Measurements from ENCODE around the gene KHDC1. TPM values are rescaled to one million over a fixed set of nuclear protein-coding genes. Genes with fewer than 3 reads are reported as not detected.
"Not testable (repeated sequence)": the region's sequence is repeated elsewhere in the genome, so short reads cannot be mapped to it uniquely, and the experiment has no call there.

Gene KHDC1
- total RNA-seq, 3 donors from 2014 or later = 0.32 to 1.0 (median 0.66) TPM

- no peaks in the 10 kb centered on the region for H3K36me3 ChIP-seq
- H3K4me1 ChIP-seq = no peaks in the 10 kb centered on the region
- TF ChIP-seq POLR2AphosphoS5 (IDR thresholded peaks at IDR 0.05) = no peak
- no peak for TF ChIP-seq POLR2A (IDR thresholded peaks at IDR 0.05)
- TF ChIP-seq CTCF (IDR thresholded peaks at IDR 0.05) = no peak
- no peak overlapping the region for H3K27ac ChIP-seq
- no peaks in the 10 kb centered on the region for H3K9me3 ChIP-seq
- H3K27me3 ChIP-seq = no peaks in the 10 kb centered on the region
- intact Hi-C loops (cut with DNase I; ENCODE audit: low total_unique reads) = no loop called here
- no peak overlapping the region for H3K4me3 ChIP-seq
- DNase-seq (ENCODE audit: low spot score in 2 of 2) = no peak
Measured at GRCh38 chr6:73242001-73242400, 21.0 kb downstream of the KHDC1 start.

GRCh38 chr6:73240730-73241129 is 22.3 kb downstream of the KHDC1 start:
- intact Hi-C loops (cut with DNase I; ENCODE audit: low total_unique reads) = no loop called here
- TF ChIP-seq POLR2A (IDR thresholded peaks at IDR 0.05) = no peak
- TF ChIP-seq CTCF (IDR thresholded peaks at IDR 0.05) = no peak
- TF ChIP-seq POLR2AphosphoS5 (IDR thresholded peaks at IDR 0.05) = no peak
- H3K4me3 ChIP-seq = no peak overlapping the region
- H3K27ac ChIP-seq = no peak overlapping the region
- H3K36me3 ChIP-seq = no peaks in the 10 kb centered on the region
- no peaks in the 10 kb centered on the region for H3K27me3 ChIP-seq
- no peaks in the 10 kb centered on the region for H3K4me1 ChIP-seq
- no peak for DNase-seq (ENCODE audit: low spot score in 2 of 2)
- no peaks in the 10 kb centered on the region for H3K9me3 ChIP-seq

GRCh38 chr6:73236144-73236750 is 26.7 kb downstream of the KHDC1 start:
- Histone ChIP-seq H3K4me1 (no peaks in the 10 kb centered on the region), H3K4me3 (no peak overlapping the region), H3K36me3 (no peaks in the 10 kb centered on the region), H3K9me3 (no peaks in the 10 kb centered on the region), H3K27ac (no peak overlapping the region), H3K27me3 (no peaks in the 10 kb centered on the region)
- intact Hi-C loops (cut with DNase I; ENCODE audit: low total_unique reads) = no loop called here
- DNase-seq (ENCODE audit: low spot score in 2 of 2) = no peak
- TF ChIP-seq POLR2A (IDR thresholded peaks at IDR 0.05) = no peak
- no peak for TF ChIP-seq CTCF (IDR thresholded peaks at IDR 0.05)

- TF ChIP-seq POLR2A (IDR thresholded peaks at IDR 0.05) (no peak), CTCF (IDR thresholded peaks at IDR 0.05) (no peak), POLR2AphosphoS5 (IDR thresholded peaks at IDR 0.05) (no peak)
- Histone ChIP-seq H3K36me3 (no peaks in the 10 kb centered on the region), H3K4me3 (no peak overlapping the region), H3K4me1 (no peaks in the 10 kb centered on the region), H3K27me3 (no peaks in the 10 kb centered on the region), H3K9me3 (no peaks in the 10 kb centered on the region), H3K27ac (no peak overlapping the region)
- no peak for DNase-seq (ENCODE audit: low spot score in 2 of 2)
- intact Hi-C loops (cut with DNase I; ENCODE audit: low total_unique reads) = no loop called here
Measured at GRCh38 chr6:73234733-73235132, 28.3 kb downstream of the KHDC1 start.

GRCh38 chr6:73233971-73234370 is 29.0 kb downstream of the KHDC1 start:
- H3K4me3 ChIP-seq; intact Hi-C loops (cut with DNase I; ENCODE audit: low total_unique reads); H3K27me3 ChIP-seq; H3K36me3 ChIP-seq; H3K9me3 ChIP-seq; H3K27ac ChIP-seq; H3K4me1 ChIP-seq: not testable (repeated sequence)
- DNase-seq (ENCODE audit: low spot score in 2 of 2) = peak in 1 of 2 donors; percentile 22

GRCh38 chr6:73233048-73233447 is 29.9 kb downstream of the KHDC1 start:
- Histone ChIP-seq H3K36me3 (no peaks in the 10 kb centered on the region), H3K4me3 (no peak overlapping the region), H3K4me1 (no peaks in the 10 kb centered on the region), H3K9me3 (no peaks in the 10 kb centered on the region), H3K27ac (no peak overlapping the region), H3K27me3 (no peaks in the 10 kb centered on the region)
- intact Hi-C loops (cut with DNase I; ENCODE audit: low total_unique reads) = no loop called here
- DNase-seq (ENCODE audit: low spot score in 2 of 2) = no peak
- TF ChIP-seq POLR2A (IDR thresholded peaks at IDR 0.05) (no peak), CTCF (IDR thresholded peaks at IDR 0.05) (no peak), POLR2AphosphoS5 (IDR thresholded peaks at IDR 0.05) (no peak)

Measured in breast epithelium (tissue), 4 donors.